GM20431 (cell line): ENCODE results near the gene NUDT2.

Source experiments
- in situ Hi-C: fragments of 300-500 bp; cut with MseI, MboI; formaldehyde crosslinking; loops from one replicate; pipeline ENCODE4 v1.15.0; 2020; ENCODE audit warnings: low sequenced_read_pairs; ENCODE audit not compliant: unreplicated experiment

NUDT2 gene

DNA sequence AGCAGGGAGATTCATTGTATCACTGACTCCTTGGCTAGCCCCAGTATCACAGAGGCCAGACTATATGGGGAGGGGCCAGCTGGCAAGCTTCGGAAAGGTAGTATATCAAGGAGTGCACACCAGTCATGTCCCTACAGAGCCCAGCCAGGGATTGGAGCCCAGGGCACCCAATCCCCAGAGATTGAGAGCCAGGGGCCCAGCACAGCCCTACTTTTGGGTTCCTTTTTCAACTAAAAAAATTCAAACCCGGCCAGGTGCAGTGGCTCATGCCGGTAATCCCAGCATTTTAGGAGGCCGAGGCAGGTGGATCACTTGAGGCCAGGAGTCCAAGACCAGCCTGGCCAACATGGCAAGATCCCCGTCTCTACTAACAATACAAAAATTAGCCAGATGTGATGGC is 52.7 kb downstream of the NUDT2 start:
- in situ Hi-C loops: no loop called here

DNA sequence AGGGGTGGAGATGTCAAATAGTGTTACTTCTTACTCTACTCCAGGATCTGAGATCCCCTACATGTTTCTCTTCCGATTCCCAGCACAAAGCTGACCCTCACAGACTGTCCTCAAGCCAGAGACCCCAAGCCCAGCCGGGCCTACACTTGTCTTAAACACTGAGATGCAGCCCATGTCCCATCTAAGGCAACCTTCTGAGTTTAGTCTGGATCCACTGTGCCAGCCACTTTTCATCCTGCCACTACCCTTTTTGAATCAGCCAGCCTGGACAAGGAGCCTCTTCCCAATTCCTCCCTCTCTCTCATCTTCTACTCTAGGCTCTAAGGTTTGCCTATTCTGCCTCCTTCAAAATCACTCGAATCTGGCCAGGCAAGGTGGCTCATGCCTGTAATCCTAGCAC is 53.5 kb downstream of the NUDT2 start:
- in situ Hi-C loops: no loop called here

DNA sequence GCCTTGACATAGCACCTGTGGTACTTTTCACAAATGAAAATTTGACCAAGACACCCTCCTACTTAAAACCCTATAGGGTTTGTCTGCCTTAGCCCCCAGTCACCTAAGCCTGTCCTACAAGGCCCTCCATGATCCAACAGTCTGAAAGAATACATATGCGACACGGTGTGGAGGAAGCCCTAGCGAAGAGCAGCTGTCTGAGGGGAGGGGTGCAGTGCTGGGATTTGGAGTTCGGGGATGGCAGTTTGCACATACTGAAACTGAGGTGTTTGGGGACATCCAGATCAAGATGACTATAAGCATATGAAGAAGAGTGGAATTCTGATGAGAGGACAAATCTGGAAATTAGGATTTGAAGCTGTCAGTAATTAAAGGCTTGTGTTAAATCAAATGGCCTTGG is 54.5 kb downstream of the NUDT2 start:
- in situ Hi-C loops: no loop called here

DNA sequence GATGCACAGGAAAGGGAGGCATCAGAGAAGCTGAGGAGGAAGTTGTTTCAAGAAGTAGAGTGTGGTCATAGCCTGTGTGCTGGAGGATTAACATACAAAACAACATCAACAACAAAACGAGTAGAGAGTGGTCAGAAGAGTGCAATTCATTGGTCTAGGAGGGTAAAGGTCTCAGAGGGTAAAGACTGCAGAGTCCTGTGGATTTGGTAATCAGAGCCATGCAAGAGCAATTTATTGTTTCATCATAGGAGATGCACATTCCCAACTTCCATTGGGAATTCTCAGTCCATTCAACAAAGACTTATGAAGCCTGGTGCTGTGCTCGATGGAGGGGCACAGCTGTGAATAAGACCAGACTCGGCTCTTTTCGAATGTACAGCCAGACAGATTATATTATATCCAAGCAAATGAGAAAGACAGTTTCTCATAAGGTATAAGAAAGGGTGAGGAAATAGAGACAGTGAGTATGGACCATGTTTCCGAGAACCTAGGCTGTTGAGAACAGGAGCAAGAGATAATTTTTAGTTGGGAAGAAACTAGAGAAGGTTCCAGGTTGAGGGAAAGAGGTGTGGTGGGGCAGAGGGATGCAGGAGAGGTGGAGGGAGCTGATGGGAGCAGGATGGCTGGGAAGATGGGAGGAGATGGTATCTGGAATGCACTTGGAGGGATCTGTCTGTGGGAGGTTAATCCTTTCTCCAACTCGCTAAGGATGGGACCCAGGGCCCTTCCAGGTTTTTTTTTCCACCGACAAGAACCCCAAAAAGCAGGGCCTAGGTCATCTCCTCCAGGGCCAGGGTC is 55.2 kb downstream of the NUDT2 start:
- in situ Hi-C loops: no loop called here

DNA sequence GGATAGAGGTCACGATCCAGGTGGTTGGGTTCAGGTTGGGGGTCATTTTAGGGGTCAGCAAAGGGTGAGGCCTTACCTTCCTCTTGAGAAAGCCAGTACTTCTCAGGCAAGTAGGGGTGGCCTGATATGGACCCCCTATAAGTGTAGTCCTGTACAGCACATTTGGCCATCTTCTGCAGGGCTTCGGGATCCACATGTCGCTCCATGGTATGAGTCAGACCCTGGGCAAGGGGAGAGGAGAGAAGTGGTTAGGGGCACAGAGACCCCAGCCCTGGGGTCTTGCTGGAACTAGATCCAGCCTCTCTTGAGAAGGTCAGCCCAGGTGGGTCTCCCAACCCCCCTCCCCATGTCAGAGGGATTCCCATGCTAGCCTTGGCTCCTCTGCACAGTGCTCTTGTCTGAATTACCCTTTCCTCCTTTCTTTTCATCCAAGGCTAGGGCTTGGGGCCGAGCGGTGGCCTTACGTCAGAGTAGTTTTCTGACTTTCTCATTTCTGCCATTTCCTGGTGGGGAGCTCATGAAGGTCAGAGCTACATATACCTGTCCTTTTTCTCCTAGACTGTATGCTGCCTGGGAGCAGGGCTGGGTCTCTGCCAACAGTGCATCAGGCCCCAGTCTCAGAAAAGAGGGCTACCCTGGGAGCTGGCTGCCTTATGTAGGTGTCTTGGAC is 56.3 kb downstream of the NUDT2 start:
- in situ Hi-C loops: no loop called here

DNA sequence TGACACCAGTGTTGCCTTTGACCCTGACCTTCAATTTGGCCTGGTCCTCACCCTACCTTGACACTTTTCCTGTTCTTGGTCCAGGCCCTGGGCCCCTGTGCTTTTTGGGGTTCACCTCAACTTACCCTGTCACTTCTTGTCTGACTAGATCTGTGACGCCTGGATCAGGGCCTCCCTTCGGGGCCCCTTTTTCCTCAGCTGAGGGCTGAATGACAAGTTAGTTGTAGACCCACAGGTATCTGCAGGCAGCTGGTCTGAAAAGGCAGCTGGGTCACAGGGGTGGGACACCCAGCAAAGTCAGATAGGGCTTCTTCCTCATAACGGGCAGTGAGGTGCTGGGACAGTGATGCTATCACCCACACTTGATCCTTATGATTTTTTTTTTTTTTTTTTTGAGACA is 57.3 kb downstream of the NUDT2 start:
- in situ Hi-C loops: no loop called here

DNA sequence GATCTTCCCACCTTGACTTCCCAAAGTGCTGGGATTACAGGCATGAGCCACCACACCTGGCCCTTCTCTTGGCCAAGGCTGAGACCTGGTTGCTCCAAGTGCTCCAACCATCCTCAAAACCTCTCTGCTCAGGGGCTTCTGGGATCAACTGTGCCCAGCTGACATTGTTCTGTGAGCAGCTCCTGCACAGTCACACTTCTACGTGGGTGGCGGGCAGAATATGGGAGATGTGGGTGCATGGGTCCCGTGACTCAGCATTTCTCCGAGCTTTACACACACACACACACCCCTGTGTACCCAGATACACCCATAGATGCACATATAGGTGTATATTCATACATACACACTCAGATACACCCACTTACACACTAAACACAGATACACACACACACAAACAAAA is 57.9 kb downstream of the NUDT2 start:
- in situ Hi-C loops: no loop called here

DNA sequence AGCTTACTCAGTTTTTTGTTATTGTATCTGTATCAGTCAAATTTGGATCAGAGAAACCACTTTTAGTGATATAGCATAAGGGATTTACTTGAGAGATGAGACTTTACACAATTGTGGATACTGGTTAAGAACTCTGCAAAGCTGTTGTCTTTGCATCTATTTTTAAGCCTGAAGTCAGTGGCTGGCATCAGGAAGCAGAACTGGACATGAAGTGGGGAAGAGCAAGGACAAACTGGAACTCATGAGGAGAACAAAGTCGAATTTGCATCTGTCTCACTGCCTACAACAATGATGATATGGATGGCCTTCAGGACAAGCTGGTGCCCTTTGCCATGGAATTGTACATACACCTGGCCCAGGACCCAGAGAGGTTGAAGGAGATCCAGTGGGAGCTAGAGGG is 63.1 kb downstream of the NUDT2 start:
- in situ Hi-C loops: no loop called here
